Mesenchymal stem cell (in vitro differentiated cells and primary cell): ENCODE measurements around the gene ANGPTL8.

Experiments
- DNase-seq: peaks from one replicate; pipeline ENCODE4 v3.0.0-alpha.2; 2013
- H2AFZ ChIP-seq: one replicate; pipeline ENCODE4 v1.6.1; 2013; ENCODE audit warnings: low read depth, mild to moderate bottlenecking, control low read depth, inconsistent platforms, low read length, moderate library complexity
- H2AK5ac ChIP-seq: 2 replicates; pipeline ENCODE4 v1.6.1; 2013; ENCODE audit warnings: low read length, moderate library complexity, mild to moderate bottlenecking, inconsistent platforms; ENCODE audit not compliant: severe bottlenecking
- H2BK120ac ChIP-seq: one replicate; pipeline ENCODE4 v1.6.1; 2013; ENCODE audit warnings: low read depth, mild to moderate bottlenecking, inconsistent platforms, low read length, moderate library complexity
- H2BK12ac ChIP-seq, 2 experiments: one replicate each; pipeline ENCODE4 v1.6.1; 2013; ENCODE audit warnings: inconsistent platforms in 2 of 2, low read length in 2 of 2, mild to moderate bottlenecking in 2 of 2, moderate library complexity in 2 of 2, control low read depth in 1 of 2
- H2BK15ac ChIP-seq: one replicate; pipeline ENCODE4 v1.6.1; 2013; ENCODE audit warnings: mild to moderate bottlenecking, low read depth, inconsistent platforms; ENCODE audit not compliant: poor library complexity, severe bottlenecking
- H2BK5ac ChIP-seq: 2 replicates; pipeline ENCODE4 v1.6.1; 2013; ENCODE audit warnings: low read depth, mild to moderate bottlenecking, low read length, control low read depth, inconsistent platforms; ENCODE audit not compliant: poor library complexity, severe bottlenecking
- H3K14ac ChIP-seq, 2 experiments: one replicate each; pipeline ENCODE4 v1.6.1; 2013; ENCODE audit warnings: inconsistent platforms in 2 of 2, low read length in 2 of 2, control low read depth in 1 of 2, mild to moderate bottlenecking in 1 of 2, moderate library complexity in 1 of 2
- H3K18ac ChIP-seq, 2 experiments: one replicate each; pipeline ENCODE4 v1.6.1; 2013; ENCODE audit warnings: inconsistent platforms in 2 of 2, low read length in 2 of 2, control low read depth in 1 of 2, low read depth in 1 of 2, mild to moderate bottlenecking in 1 of 2
- H3K23ac ChIP-seq, 2 experiments: one replicate each; pipeline ENCODE4 v1.6.1; 2013; ENCODE audit warnings: inconsistent platforms in 2 of 2, low read length in 2 of 2, mild to moderate bottlenecking in 2 of 2, moderate library complexity in 2 of 2, control low read depth in 1 of 2
- H3K27ac ChIP-seq: 2 replicates; pipeline ENCODE4 v1.5.1; 2013; ENCODE audit warnings: mild to moderate bottlenecking, moderate library complexity, low read length, control low read depth, inconsistent platforms; ENCODE audit not compliant: poor library complexity, severe bottlenecking
- H3K27me3 ChIP-seq, 2 experiments: 2 replicates each; pipeline versions ENCODE4 v1.6.1 to v1.7.0; 2013; ENCODE audit warnings: low read length in 2 of 2, mild to moderate bottlenecking in 2 of 2, moderate library complexity in 2 of 2, control low read depth in 1 of 2, inconsistent platforms in 1 of 2; ENCODE audit not compliant: control insufficient read depth in 1 of 2, insufficient read depth in 1 of 2
- H3K36me3 ChIP-seq, 2 experiments: 2 replicates each; pipeline versions ENCODE4 v1.6.1 to v1.7.0; 2013; ENCODE audit warnings: low read length in 2 of 2, control low read depth in 1 of 2, inconsistent platforms in 1 of 2, low read depth in 1 of 2, mild to moderate bottlenecking in 1 of 2; ENCODE audit not compliant: insufficient read depth in 2 of 2, control insufficient read depth in 1 of 2
- H3K4ac ChIP-seq, 2 experiments: one replicate each; pipeline ENCODE4 v1.6.1; 2013; ENCODE audit warnings: inconsistent platforms in 2 of 2, low read length in 2 of 2, mild to moderate bottlenecking in 2 of 2, moderate library complexity in 2 of 2, control low read depth in 1 of 2, low read depth in 1 of 2
- H3K4me1 ChIP-seq: 2 replicates; pipeline ENCODE4 v1.6.1; 2013; ENCODE audit warnings: low read depth, low read length, control low read depth; ENCODE audit not compliant: control insufficient read depth, insufficient read depth
- H3K4me2 ChIP-seq: 2 replicates; pipeline ENCODE4 v1.6.1; 2013; ENCODE audit warnings: low read length, mild to moderate bottlenecking, inconsistent platforms; ENCODE audit not compliant: poor library complexity, severe bottlenecking
- H3K4me3 ChIP-seq, 2 experiments: 2 replicates each; pipeline versions ENCODE4 v1.5.1 to v1.7.0; 2013; ENCODE audit warnings: low read length in 2 of 2, mild to moderate bottlenecking in 2 of 2, control low read depth in 1 of 2, low read depth in 1 of 2; ENCODE audit not compliant: insufficient read depth in 1 of 2
- H3K79me1 ChIP-seq: replicated peaks from 2 replicates; pipeline ENCODE4 v1.6.1; 2013; ENCODE audit warnings: mild to moderate bottlenecking, control low read depth, low read length, inconsistent platforms; ENCODE audit not compliant: poor library complexity, severe bottlenecking
- H3K9ac ChIP-seq: 2 replicates; pipeline ENCODE4 v1.7.0; 2013; ENCODE audit warnings: mild to moderate bottlenecking, low read length, moderate library complexity
- H3K9me3 ChIP-seq: 2 replicates; pipeline ENCODE4 v1.7.0; 2013; ENCODE audit warnings: mild to moderate bottlenecking, low read length; ENCODE audit not compliant: control insufficient read depth
- H4K8ac ChIP-seq: one replicate; pipeline ENCODE4 v1.6.1; 2013; ENCODE audit warnings: inconsistent platforms, mild to moderate bottlenecking, low read length, moderate library complexity
- H4K91ac ChIP-seq: one replicate; pipeline ENCODE4 v1.6.1; 2013; ENCODE audit warnings: mild to moderate bottlenecking, low read length, inconsistent platforms
- WGBS: methylation state at CpG from one replicate; pipeline ENCODE4 v1.1.7; 2013; ENCODE audit warnings: mixed read lengths; 5-methylcytosine and 5-hydroxymethylcytosine counted together

The ANGPTL8 gene

GRCh38 chr19:11204076-11204602, 35.3 kb upstream of the ANGPTL8 start:
- no peak overlapping the region for H2BK15ac ChIP-seq
- peaks cover 27% of the 10 kb centered on the region for H3K4me1 ChIP-seq
- H3K14ac ChIP-seq, result no peak overlapping the region
- H3K18ac ChIP-seq, result peak overlapping the region in 1 of 2 experiments; percentile 18
- H4K8ac ChIP-seq, result peak overlapping the region; percentile 68
- H3K4me3 ChIP-seq, result no peak overlapping the region
- H3K9ac ChIP-seq, result no peak overlapping the region
- H2BK5ac ChIP-seq, result no peak overlapping the region
- no peak overlapping the region for H3K23ac ChIP-seq
- H3K36me3 ChIP-seq, result peaks cover 9 to 34% of the 10 kb centered on the region in 2 experiments
- H2AK5ac ChIP-seq, result peak overlapping the region; percentile 58
- H3K27me3 ChIP-seq, result no peaks in the 10 kb centered on the region
- H3K4me2 ChIP-seq, result no peak overlapping the region
- no peaks in the 10 kb centered on the region for H3K9me3 ChIP-seq
- peak overlapping the region; percentile 46 for H4K91ac ChIP-seq
- no peak for DNase-seq
- peaks cover 6% of the 10 kb centered on the region for H3K79me1 ChIP-seq
- 72% methylated on average over 5 of the region's 9 CpGs for WGBS
- H2BK120ac ChIP-seq, result peak overlapping the region; percentile 69
- no peak overlapping the region for H3K4ac ChIP-seq
- peak overlapping the region in 1 of 2 experiments; percentile 74 for H2BK12ac ChIP-seq
- no peak overlapping the region for H2AFZ ChIP-seq
- H3K27ac ChIP-seq, result peak overlapping the region; percentile 27

GRCh38 chr19:11204943-11205349, 34.5 kb upstream of the ANGPTL8 start:
- H3K23ac ChIP-seq, result no peak overlapping the region
- no peak for DNase-seq
- H4K8ac ChIP-seq, result no peak overlapping the region
- no peak overlapping the region for H2BK12ac ChIP-seq
- no peak overlapping the region for H3K27ac ChIP-seq
- H3K4me3 ChIP-seq, result no peak overlapping the region
- H2AK5ac ChIP-seq, result no peak overlapping the region
- H2AFZ ChIP-seq, result no peak overlapping the region
- H3K4ac ChIP-seq, result no peak overlapping the region
- H2BK120ac ChIP-seq, result no peak overlapping the region
- H3K9ac ChIP-seq, result no peak overlapping the region
- no peak overlapping the region for H3K14ac ChIP-seq
- no peak overlapping the region for H4K91ac ChIP-seq
- no peaks in the 10 kb centered on the region for H3K27me3 ChIP-seq
- H3K4me2 ChIP-seq, result no peak overlapping the region
- no peak overlapping the region for H3K18ac ChIP-seq
- peaks cover 9 to 40% of the 10 kb centered on the region in 2 experiments for H3K36me3 ChIP-seq
- peaks cover 6% of the 10 kb centered on the region for H3K79me1 ChIP-seq
- H2BK15ac ChIP-seq, result peak overlapping the region; percentile 8
- H3K4me1 ChIP-seq, result peaks cover 27% of the 10 kb centered on the region
- WGBS, result 90% methylated on average over 5 of the region's 5 CpGs
- no peaks in the 10 kb centered on the region for H3K9me3 ChIP-seq
- H2BK5ac ChIP-seq, result no peak overlapping the region

GRCh38 chr19:11205939-11206570, 33.4 kb upstream of the ANGPTL8 start:
- WGBS, result 92% methylated on average over 9 of the region's 9 CpGs
- no peak overlapping the region for H2AK5ac ChIP-seq

GRCh38 chr19:11208561-11209471, 30.6 kb upstream of the ANGPTL8 start:
- Histone ChIP-seq H2AFZ (no peak overlapping the region), H2BK12ac (no peak overlapping the region), H2BK5ac (no peak overlapping the region), H2BK15ac (no peak overlapping the region), H3K4ac (no peak overlapping the region), H2BK120ac (no peak overlapping the region), H2AK5ac (no peak overlapping the region), H3K23ac (no peak overlapping the region), H3K79me1 (no peaks in the 10 kb centered on the region), H3K14ac (no peak overlapping the region), H3K4me1 (peaks cover 8% of the 10 kb centered on the region), H3K36me3 (peaks cover 18 to 48% of the 10 kb centered on the region in 2 experiments), H4K91ac (no peak overlapping the region), H3K9ac (no peak overlapping the region), H3K4me3 (no peak overlapping the region), H4K8ac (no peak overlapping the region), H3K4me2 (no peak overlapping the region), H3K27ac (no peak overlapping the region), H3K27me3 (no peaks in the 10 kb centered on the region), H3K18ac (no peak overlapping the region), H3K9me3 (no peaks in the 10 kb centered on the region)
- DNase-seq, result peak; percentile 50
- WGBS, result 87% methylated on average over 26 of the region's 38 CpGs

More at GRCh38 chr19:11205939-11206570, 33.4 kb upstream of the ANGPTL8 start:
- Histone ChIP-seq H3K27ac (no peak overlapping the region), H4K8ac (no peak overlapping the region), H3K23ac (no peak overlapping the region), H3K36me3 (peaks cover 15 to 40% of the 10 kb centered on the region in 2 experiments), H2BK120ac (no peak overlapping the region), H3K4me3 (no peak overlapping the region), H3K14ac (no peak overlapping the region), H2BK15ac (no peak overlapping the region), H3K79me1 (peaks cover 2% of the 10 kb centered on the region), H3K9ac (no peak overlapping the region), H2AFZ (no peak overlapping the region), H2BK12ac (no peak overlapping the region), H4K91ac (no peak overlapping the region), H3K9me3 (no peaks in the 10 kb centered on the region), H3K4me1 (peaks cover 27% of the 10 kb centered on the region), H3K4ac (no peak overlapping the region), H3K27me3 (no peaks in the 10 kb centered on the region), H3K18ac (no peak overlapping the region), H3K4me2 (no peak overlapping the region), H2BK5ac (no peak overlapping the region)
- DNase-seq, result no peak
